TTC549 (cell line): ENCODE data around the gene ENDOV.

Experiments
- FAIRE-seq: peaks from 2 replicates; lab custom pipeline; 2012; peaks lifted over from hg19 to GRCh38; lab: Jason Lieb, UNC

Gene ENDOV

GRCh38 chr17:80449930-80450576 is 35.1 kb downstream of the ENDOV start:
- no peak for FAIRE-seq

- FAIRE-seq = no peak
Measured at GRCh38 chr17:80451104-80451775, 36.3 kb downstream of the ENDOV start.

DNA sequence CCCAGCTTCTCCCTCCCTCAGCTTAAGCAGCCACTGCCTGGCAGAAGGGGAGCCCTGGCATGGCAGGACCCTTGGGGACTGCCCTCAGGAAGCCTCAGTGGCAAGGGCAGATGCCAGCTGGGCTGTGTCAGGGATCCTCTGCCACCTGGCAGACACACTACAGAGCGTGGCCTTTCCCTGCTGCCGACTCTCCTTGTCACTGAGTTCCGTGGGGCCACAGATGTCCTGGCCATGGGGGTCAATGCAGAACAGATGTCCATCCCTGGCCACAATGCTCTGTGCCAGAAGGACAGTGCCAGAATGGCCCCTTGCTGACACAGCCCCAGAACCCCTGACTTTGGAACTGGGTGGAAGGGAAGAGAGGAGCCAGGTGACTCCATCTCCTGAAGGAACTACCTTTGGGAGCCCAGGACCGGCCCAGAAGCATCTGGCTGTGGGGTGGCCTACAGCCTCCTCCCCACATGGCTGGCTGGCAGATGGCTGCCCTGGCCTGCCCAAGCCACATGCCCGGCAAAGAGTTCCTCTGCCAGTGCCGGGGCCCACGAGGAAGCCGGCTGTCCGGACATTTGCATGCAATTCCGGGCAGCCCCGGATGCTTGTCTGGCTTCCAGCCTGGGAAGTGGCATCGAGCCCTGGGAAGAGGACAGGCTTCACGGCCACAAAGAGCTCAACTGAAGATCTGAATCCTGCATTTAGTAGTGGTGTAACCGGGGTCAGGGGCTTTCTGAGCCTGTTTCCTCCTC is 37.4 kb downstream of the ENDOV start:
- FAIRE-seq = no peak

DNA sequence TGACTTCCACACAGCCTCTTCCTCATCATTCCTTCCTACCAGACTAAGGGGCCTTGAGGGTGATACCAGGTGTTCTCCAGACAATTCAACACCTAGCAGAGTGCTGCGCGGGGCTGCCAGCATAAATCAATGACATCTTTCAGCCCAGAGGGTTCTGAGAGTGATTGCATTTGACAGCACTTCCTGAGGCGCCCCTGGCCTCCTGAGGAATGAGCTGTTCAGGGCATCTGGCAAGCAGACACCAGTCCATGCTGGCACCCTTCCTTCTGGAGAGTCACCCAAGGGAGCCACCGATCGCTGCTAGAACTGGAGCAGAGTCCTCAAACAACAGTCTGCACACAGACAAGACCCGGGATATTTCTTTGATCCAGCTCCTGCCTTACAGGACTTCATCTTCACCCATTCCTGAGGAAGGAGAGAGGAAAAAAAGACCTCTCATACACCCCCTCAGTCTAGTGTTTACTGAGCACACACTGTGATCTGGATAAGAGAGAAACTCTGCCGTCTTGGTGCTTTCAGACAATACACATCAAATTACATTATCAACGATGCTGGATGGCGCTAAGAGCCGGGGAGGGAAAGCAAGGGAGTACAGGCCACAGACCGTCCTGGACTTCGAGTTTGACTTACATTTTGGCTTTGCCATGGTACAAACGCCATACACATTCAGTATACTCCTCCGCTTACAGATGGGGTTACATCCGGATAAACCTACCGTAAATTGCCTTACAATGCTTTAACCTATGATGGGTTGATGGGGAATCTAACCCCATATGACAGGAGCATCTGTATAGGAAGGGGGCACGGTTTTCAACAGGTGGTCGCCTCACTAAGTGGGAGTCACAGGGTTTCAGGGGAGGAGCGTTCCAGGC is 38.4 kb downstream of the ENDOV start:
- FAIRE-seq = no peak

GRCh38 chr17:80453998-80454556 is 39.1 kb downstream of the ENDOV start:
- no peak for FAIRE-seq

- no peak for FAIRE-seq
Measured at GRCh38 chr17:80454557-80455335, 39.8 kb downstream of the ENDOV start.

GRCh38 chr17:80455336-80455710 is 40.4 kb downstream of the ENDOV start:
- no peak for FAIRE-seq

- FAIRE-seq = no peak
Measured at GRCh38 chr17:80455784-80456183, 40.8 kb downstream of the ENDOV start.

DNA sequence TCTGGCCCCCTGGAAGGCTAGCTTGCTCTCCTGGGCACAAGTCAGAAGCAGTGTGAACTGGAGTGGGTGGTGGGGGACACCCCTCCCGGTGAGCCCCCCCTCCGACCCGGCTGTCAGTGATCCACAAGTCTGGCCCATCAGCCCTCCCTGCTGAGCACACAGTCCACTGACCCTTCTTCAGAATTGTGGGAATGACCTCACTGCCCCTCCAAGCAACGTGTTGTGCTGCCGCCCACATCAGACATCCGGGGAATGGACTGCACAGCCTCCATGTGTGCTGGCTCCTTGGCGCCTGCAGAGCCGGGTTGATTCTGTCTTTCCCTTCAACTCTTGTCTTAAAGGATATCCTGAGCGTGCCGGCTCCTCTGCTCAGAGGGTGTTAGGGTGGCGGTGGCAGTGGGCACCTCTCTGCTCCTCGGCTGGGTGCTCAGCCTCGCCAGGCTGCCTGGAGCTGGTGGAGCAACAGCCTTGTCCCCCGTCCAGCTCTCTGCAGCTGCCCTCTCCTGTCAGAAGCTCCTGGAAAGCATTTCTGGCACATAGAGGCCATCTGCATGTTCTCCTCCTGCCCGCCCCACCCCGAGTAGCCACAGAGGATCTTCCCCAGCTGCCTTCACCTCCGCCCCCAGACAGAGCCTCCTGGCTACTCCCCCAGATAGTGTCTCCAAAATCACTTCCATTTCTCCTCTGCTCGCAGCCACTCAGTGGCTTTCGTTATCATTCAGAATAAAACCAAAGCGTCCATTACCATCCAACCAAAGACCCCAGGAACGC is 41.7 kb downstream of the ENDOV start:
- no peak for FAIRE-seq

- no peak for FAIRE-seq
Measured at GRCh38 chr17:80457236-80457856, 42.4 kb downstream of the ENDOV start.

- no peak for FAIRE-seq
Measured at GRCh38 chr17:80458016-80458415, 43.0 kb downstream of the ENDOV start.

- no peak for FAIRE-seq
Measured at GRCh38 chr17:80459234-80459633, 44.3 kb downstream of the ENDOV start.

DNA sequence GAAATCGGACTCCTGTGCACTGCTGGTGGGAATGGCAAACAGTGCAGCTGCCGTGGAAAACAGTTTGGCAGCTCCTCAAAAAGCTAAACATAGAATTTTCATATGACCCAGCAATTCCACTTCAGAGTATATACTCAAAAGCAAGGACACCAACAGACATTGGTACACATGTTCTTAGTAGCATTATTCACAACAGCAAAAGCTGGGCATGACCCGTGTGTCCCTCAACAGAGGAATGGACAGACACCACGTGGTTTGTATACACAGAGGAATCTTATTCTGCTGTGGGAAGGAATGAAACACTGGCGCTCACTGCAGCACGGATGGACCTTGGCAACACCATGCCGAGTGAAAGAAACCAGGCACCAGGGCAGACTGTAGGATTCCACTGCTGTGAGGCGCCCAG is 45.5 kb downstream of the ENDOV start:
- no peak for FAIRE-seq

GRCh38 chr17:80461528-80462160 is 46.7 kb downstream of the ENDOV start:
- no peak for FAIRE-seq

DNA sequence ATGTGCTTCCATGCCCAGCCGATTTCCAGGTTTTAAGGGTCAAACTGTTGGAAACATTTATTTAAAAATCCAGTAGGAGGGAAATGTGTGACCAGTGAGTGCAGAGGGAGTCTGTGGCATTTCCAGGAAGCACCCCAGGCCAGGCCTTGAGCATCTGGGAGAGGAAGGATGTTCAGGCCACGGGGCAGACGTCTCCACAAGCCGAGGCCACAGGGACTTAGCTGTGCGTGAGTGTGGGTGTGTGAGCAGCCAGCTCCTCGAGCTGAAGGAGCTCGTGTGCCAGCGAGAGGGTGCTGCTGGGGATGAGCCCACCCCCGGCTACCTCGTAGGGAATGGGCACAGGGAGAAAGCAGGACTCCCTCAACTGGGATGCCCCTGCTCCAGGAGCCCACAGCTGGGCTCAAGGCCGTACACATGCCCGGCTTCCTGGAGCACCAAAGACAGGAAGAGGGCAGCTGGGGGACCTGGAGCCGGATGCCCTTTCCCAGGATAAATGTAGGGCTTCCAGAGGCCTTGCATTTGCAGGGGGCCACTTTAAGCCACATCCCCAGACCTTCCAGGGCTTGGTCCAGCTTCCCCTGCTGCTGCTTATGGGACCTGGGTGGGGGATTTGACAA is 48.9 kb downstream of the ENDOV start:
- no peak for FAIRE-seq

DNA sequence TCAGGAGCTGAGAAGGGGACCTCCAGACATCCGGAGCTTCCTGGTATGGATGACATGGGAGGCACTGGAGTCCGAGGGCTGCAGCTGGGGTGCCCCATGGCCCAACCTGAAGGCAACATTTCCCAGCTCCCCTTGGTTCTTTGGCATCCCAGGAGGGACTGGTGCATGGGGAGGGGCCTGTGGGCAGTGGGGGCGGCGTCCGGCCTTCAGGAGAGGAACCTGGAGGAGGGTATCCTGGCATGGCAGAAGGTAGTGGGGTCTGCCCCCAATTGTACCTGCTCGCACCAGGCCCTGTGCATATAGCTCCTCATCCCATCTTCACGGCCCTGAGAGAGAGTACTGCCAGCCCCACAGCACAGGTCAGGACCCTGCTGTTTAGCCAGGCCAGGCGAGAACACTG is 49.5 kb downstream of the ENDOV start:
- FAIRE-seq = no peak

GRCh38 chr17:80465327-80465974 is 50.5 kb downstream of the ENDOV start:
- no peak for FAIRE-seq

DNA sequence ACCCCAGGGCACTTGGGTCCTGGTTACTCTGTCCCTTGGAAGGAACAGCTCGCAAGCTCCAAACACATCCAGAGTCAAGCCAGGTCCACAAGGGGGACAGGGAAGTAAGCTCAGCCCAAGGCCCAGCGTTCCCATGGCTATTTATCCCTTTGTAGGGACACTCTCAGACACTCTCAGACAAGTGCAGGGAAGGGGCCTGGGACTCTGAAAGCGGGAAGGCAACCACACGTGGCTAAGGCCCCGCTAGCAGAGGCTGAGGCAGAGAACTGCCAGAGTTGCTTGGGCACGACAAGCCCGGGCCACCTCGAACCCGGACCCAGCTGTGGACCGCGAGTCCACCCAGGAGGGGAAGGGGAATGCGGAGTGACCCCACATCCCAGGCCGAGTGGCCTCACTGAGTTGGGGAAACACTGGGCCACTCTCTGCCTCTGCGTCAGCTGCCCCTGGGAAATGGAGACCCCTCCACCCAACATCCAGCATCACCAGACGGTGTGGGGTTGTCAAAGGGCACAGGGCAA is 51.3 kb downstream of the ENDOV start:
- no peak for FAIRE-seq
